Endodermal cell (in vitro differentiated cells): ENCODE results near the gene C4A. TPM values are rescaled to one million over a fixed set of nuclear protein-coding genes. Genes with fewer than 3 reads are reported as not detected.
"Not testable (repeated sequence)": the region's sequence is repeated elsewhere in the genome, so short reads cannot be mapped to it uniquely, and the experiment has no call there.

Experiments used
- DNase-seq: peaks from one replicate; pipeline ENCODE4 v3.0.0-alpha.2; 2017
- H3K27ac ChIP-seq: 2 replicates; pipeline ENCODE4 v1.5.1; 2013; ENCODE audit warnings: mild to moderate bottlenecking, low read depth, low read length, moderate library complexity
- H3K27me3 ChIP-seq: 2 replicates; pipeline ENCODE4 v1.6.1; 2013; ENCODE audit warnings: mild to moderate bottlenecking, low read length, moderate library complexity; ENCODE audit not compliant: insufficient read depth, control insufficient read depth, poor library complexity, severe bottlenecking
- H3K36me3 ChIP-seq: 2 replicates; pipeline ENCODE4 v1.7.0; 2013; ENCODE audit warnings: mild to moderate bottlenecking, low read length, moderate library complexity; ENCODE audit not compliant: control insufficient read depth, insufficient read depth
- H3K4me1 ChIP-seq: one replicate; pipeline ENCODE4 v1.7.0; 2013; ENCODE audit warnings: low read length; ENCODE audit not compliant: control insufficient read depth, insufficient read depth
- H3K4me3 ChIP-seq: 2 replicates; pipeline ENCODE4 v1.5.1; 2013; ENCODE audit warnings: mild to moderate bottlenecking, low read length, moderate library complexity
- H3K9ac ChIP-seq: 2 replicates; pipeline ENCODE4 v1.6.1; 2013; ENCODE audit warnings: mild to moderate bottlenecking, low read length, moderate library complexity; ENCODE audit not compliant: poor library complexity, severe bottlenecking; ENCODE audit errors: extremely low read depth
- H3K9me3 ChIP-seq: 2 replicates; pipeline ENCODE4 v1.6.1; 2013; ENCODE audit warnings: mild to moderate bottlenecking, low read length, moderate library complexity; ENCODE audit not compliant: control insufficient read depth
- H3K27ac Mint-ChIP-seq: 2 replicates; pipeline ENCODE4 v1.8.0; 2020; ENCODE audit warnings: mixed read lengths
- H3K27me3 Mint-ChIP-seq: 2 replicates; pipeline ENCODE4 v1.8.0; 2021; ENCODE audit warnings: mild to moderate bottlenecking, mixed read lengths; ENCODE audit not compliant: insufficient read depth
- H3K36me3 Mint-ChIP-seq: 2 replicates; pipeline ENCODE4 v1.8.0; 2020; ENCODE audit warnings: low read depth, mixed read lengths
- H3K4me1 Mint-ChIP-seq: 2 replicates; pipeline ENCODE4 v1.8.0; 2020; ENCODE audit warnings: mixed read lengths
- H3K4me3 Mint-ChIP-seq: 2 replicates; pipeline ENCODE4 v1.8.0; 2020; ENCODE audit warnings: mild to moderate bottlenecking, moderate library complexity, mixed read lengths
- H3K9me3 Mint-ChIP-seq: 2 replicates; pipeline ENCODE4 v1.8.0; 2020; ENCODE audit warnings: mild to moderate bottlenecking, mixed read lengths
- WGBS, 2 experiments: methylation state at CpG; one replicate each; pipeline versions ENCODE4 v1.1.5 to v1.1.7; 2013; ENCODE audit warnings: missing lambda C conversion rate in 2 of 2, mixed read lengths in 1 of 2; ENCODE audit not compliant: insufficient coverage in 1 of 2, insufficient read length in 1 of 2; 5-methylcytosine and 5-hydroxymethylcytosine counted together
- microRNA-seq: library from miRNA; unstranded; fragments of <30 nt; microRNA quantifications from one replicate; pipeline ENCODE4 v1.2.0, GENCODE V29; 2020; ENCODE audit warnings: borderline microRNAs expressed
- total RNA-seq, 2 donors: library from RNA; stranded (reverse); fragmentation: NEBNext Ultra II Directional in 1 of 2; extraction: Animal tissue kit (Norgen Biotek cat#: 25700) in 1 of 2; gene quantifications; 2 replicates in 1 of 2; 3 replicates in 1 of 2; pipeline ENCODE4 v1.2.1, GENCODE V29; 2021
- TF ChIP-seq, protein P1 (sequence below): fragments of 200-600 bp; sonication (generic); conservative IDR thresholded peaks from 2 replicates; pipeline ENCODE4 v1.5.0; 2021; ENCODE audit warnings: antibody characterized with exemption, mild to moderate bottlenecking

Gene C4A
- total RNA-seq, 2 donors from 2014 or later = 4.5 to 6.2 TPM

DNA sequence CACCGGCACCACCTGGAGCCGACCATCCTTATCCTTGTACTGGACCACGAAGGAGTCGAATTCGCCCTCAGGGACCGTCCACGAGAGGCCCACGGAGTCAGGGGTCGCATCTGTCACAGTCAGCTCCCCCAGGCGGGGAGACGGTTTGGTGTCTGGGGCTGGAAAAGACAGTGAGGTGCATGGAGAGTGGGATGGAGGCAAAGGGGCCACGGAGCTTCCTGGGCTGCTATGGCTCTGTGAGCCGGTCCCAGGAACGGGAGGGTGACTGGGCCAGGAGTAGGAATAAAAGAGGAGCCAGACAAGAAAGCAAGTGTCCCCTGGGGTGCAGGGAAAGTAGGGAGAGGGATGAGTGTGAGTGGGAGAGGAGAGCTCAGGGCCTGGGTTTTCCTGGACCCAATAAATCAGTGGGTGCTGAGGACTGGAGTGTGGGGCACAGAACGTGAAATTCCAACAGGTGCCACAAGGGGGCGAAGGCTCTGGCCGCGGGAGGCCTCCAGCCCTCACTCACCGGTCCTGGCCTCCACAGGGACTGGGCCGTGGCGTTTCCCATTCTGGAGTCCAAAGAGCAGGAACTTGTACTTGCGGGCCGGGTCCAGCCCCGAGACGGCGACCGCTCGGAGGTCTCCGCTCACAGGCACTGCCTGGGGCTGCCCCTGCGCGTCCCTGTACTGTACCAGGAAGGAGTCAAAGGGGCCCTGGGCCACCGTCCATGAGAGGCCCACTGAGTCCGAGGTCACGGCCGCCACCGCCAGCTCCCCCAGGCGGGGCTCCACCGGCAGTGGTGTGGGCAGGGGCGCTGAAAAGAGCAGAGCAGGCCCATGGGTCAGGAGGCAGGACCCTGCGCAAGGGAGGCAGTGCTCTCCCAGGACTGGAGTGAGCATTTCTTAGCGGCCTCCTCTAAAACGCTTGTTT, 66.3 kb downstream of the C4A start:
- no peak overlapping the region for H3K27ac ChIP-seq
- WGBS, 2 experiments = 74% methylated on average over 40 to 42 of the region's 42 CpGs

DNA sequence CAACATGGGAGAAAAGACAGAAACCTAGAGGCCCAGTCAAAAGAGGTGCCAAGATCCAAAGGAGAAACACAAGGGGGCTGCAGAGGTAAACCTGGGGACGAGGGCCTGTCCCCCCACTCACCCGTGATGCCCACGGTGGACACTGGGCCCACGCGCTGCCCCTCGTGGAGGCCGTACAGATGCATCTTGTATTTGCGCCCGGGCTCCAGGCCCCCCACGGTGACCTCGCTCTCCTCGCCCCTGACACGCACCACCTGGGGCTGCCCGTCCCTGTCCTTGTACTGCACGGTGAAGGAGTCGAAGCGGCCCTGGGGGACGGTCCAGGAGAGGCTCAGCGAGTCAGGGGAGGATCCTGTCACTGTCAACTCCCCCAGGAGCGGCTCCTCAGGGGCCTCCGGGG, 67.3 kb downstream of the C4A start:
- not testable (repeated sequence) for H3K4me3 ChIP-seq, H3K9ac ChIP-seq, H3K4me1 ChIP-seq, H3K9me3 Mint-ChIP-seq, H3K27ac Mint-ChIP-seq, H3K4me3 Mint-ChIP-seq, H3K27me3 ChIP-seq, H3K9me3 ChIP-seq, H3K36me3 Mint-ChIP-seq, H3K27me3 Mint-ChIP-seq, H3K36me3 ChIP-seq, H3K27ac ChIP-seq, H3K4me1 Mint-ChIP-seq, DNase-seq
- WGBS, 2 experiments = 89 to 100% methylated on average over 2 to 21 of the region's 21 CpGs

More for the DNA sequence above, 66.3 kb downstream of the C4A start:
- Mint-ChIP-seq H3K27ac (no peak overlapping the region), H3K4me1 (no peaks in the 10 kb centered on the region), H3K4me3 (no peak overlapping the region), H3K36me3 (no peaks in the 10 kb centered on the region), H3K9me3 (no peaks in the 10 kb centered on the region), H3K27me3 (no peaks in the 10 kb centered on the region)
- H3K27me3 ChIP-seq = no peaks in the 10 kb centered on the region
- TF ChIP-seq, protein P1, sequence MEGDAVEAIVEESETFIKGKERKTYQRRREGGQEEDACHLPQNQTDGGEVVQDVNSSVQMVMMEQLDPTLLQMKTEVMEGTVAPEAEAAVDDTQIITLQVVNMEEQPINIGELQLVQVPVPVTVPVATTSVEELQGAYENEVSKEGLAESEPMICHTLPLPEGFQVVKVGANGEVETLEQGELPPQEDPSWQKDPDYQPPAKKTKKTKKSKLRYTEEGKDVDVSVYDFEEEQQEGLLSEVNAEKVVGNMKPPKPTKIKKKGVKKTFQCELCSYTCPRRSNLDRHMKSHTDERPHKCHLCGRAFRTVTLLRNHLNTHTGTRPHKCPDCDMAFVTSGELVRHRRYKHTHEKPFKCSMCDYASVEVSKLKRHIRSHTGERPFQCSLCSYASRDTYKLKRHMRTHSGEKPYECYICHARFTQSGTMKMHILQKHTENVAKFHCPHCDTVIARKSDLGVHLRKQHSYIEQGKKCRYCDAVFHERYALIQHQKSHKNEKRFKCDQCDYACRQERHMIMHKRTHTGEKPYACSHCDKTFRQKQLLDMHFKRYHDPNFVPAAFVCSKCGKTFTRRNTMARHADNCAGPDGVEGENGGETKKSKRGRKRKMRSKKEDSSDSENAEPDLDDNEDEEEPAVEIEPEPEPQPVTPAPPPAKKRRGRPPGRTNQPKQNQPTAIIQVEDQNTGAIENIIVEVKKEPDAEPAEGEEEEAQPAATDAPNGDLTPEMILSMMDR = peak; percentile 90
- H3K36me3 ChIP-seq = no peaks in the 10 kb centered on the region
- peak; percentile 93 for DNase-seq
- H3K9ac ChIP-seq = no peak overlapping the region
- no peaks in the 10 kb centered on the region for H3K4me1 ChIP-seq
- H3K4me3 ChIP-seq = no peak overlapping the region
- H3K9me3 ChIP-seq = no peaks in the 10 kb centered on the region

DNA sequence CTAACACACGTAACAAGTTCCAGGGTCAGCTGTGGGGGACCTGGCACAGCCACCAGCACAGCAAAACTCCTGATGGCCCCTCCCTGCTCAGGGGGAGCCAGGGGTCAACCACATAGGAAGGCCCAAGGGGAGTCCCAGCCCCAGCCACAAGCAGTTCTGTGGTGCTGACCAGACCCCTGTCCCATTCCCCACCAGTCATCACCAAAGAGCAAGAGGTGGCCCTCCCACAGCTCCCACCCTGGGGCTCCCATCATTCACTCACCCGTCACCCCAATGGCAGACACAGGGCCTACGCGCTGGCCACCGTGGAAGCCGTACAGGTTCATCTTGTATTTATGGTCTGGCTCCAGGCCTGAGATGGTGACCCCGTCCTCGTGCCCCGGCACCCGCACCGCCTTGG, 67.9 kb downstream of the C4A start:
- H3K4me1 ChIP-seq, H3K9me3 Mint-ChIP-seq, H3K4me3 ChIP-seq, H3K9me3 ChIP-seq, H3K27ac Mint-ChIP-seq, H3K27me3 ChIP-seq, H3K27ac ChIP-seq, H3K27me3 Mint-ChIP-seq, H3K4me3 Mint-ChIP-seq, H3K4me1 Mint-ChIP-seq, H3K36me3 Mint-ChIP-seq, DNase-seq, H3K36me3 ChIP-seq, H3K9ac ChIP-seq: not testable (repeated sequence)
- 89 to 98% methylated on average over 1 to 6 of the region's 11 CpGs for WGBS, 2 experiments

DNA sequence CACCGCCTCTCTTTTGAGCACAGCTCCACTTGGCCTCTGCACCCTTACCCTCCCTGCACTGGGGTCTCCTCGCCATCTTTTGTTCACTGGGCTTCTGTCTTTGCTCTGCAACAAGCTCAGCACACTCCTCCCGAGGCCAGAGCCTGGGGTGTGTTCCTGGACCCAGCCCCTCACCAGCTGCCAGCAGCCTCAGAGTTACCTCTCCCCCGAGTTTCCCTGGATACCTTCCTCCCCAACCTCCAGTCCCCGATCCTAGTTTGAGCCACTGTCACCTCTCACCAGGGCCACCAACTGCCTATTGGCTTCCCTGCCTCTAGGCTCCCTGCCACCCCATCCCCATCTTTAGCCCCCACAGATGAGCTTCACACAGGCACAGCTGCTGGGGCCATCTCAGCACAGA, 68.7 kb downstream of the C4A start:
- Histone ChIP-seq H3K4me1 (no peaks in the 10 kb centered on the region), H3K9me3 (no peaks in the 10 kb centered on the region), H3K27me3 (no peaks in the 10 kb centered on the region), H3K27ac (no peak overlapping the region), H3K36me3 (no peaks in the 10 kb centered on the region), H3K4me3 (no peak overlapping the region), H3K9ac (no peak overlapping the region)
- H3K36me3 Mint-ChIP-seq = no peaks in the 10 kb centered on the region
- no peak for DNase-seq
- H3K4me1 Mint-ChIP-seq = no peaks in the 10 kb centered on the region
- no peak overlapping the region for H3K27ac Mint-ChIP-seq
- TF ChIP-seq, protein P1 = no peak
- no peak overlapping the region for H3K4me3 Mint-ChIP-seq
- WGBS, 2 experiments = 84 to 92% methylated on average over 2 to 5 of the region's 5 CpGs
- peaks cover 3% of the 10 kb centered on the region for H3K27me3 Mint-ChIP-seq
- H3K9me3 Mint-ChIP-seq = no peaks in the 10 kb centered on the region

Small RNA genes lying within 50 kb of the gene (microRNA-seq; reads per million reads assigned to microRNA genes)
- not detected for gene MIR1236

Other genes with a start within 250 kb of the C4A start
- gene CLIC1, start 245.5 kb upstream of the C4A start, total RNA-seq = 100 to 1,000 TPM; 289 to 380 TPM
- gene MSH5, start 242.1 kb upstream of the C4A start, total RNA-seq = 10 to 100 TPM; 35.7 to 57.2 TPM
- 1 to 10 TPM; 7.9 to 8.4 TPM for gene SAPCD1, start 219.4 kb upstream of the C4A start, total RNA-seq
- under 1 TPM; 0.64 to 0.95 TPM for gene VWA7, start 204.7 kb upstream of the C4A start, total RNA-seq
- 10 to 100 TPM; 81.4 to 83.1 TPM for gene VARS1, start 186.3 kb upstream of the C4A start, total RNA-seq
- 100 to 1,000 TPM; 106 to 119 TPM for gene LSM2, start 175.1 kb upstream of the C4A start, total RNA-seq
- gene HSPA1L, start 166.8 kb upstream of the C4A start, total RNA-seq = 1 to 10 TPM; 1.2 to 1.5 TPM
- gene HSPA1A, start 166.5 kb upstream of the C4A start, total RNA-seq = 10 to 100 TPM; 53.1 to 62.6 TPM
- 10 to 100 TPM; 61.8 to 83.9 TPM for gene HSPA1B, start 154.3 kb upstream of the C4A start, total RNA-seq
- 10 to 100 TPM; 42.4 to 50.7 TPM for gene NEU1, start 119.2 kb upstream of the C4A start, total RNA-seq
- 1 to 10 TPM; 1.3 to 3.6 TPM for gene SLC44A4, start 103.1 kb upstream of the C4A start, total RNA-seq
- gene EHMT2, start 84.4 kb upstream of the C4A start, total RNA-seq = 100 to 1,000 TPM; 113 to 121 TPM
- gene ZBTB12, start 80.0 kb upstream of the C4A start, total RNA-seq = 10 to 100 TPM; 25.4 to 29.9 TPM
- 1 to 10 TPM in 1 of 2 donors, under 1 TPM in 1; 0.29 to 1.0 TPM for gene C2, start 54.3 kb upstream of the C4A start, total RNA-seq
- gene CFB, start 36.0 kb upstream of the C4A start, total RNA-seq = under 1 TPM; 0.51 to 0.66 TPM
- gene NELFE, start 23.1 kb upstream of the C4A start, total RNA-seq = 100 to 1,000 TPM in 1 of 2 donors, 10 to 100 TPM in 1; 90.3 to 132 TPM
- 100 to 1,000 TPM in 1 of 2 donors, 10 to 100 TPM in 1; 95.8 to 103 TPM for gene SKIC2, start 22.9 kb upstream of the C4A start, total RNA-seq
- 10 to 100 TPM; 19.2 to 22.3 TPM for gene DXO, start 9.9 kb upstream of the C4A start, total RNA-seq
- 1 to 10 TPM; 3.7 to 5.5 TPM for gene C4B, start 32.7 kb downstream of the C4A start, total RNA-seq
- under 1 TPM in 1 of 2 donors, not detected in 1; 0.35 TPM for gene CYP21A2, start 56.4 kb downstream of the C4A start, total RNA-seq
- 1 to 10 TPM; 4.0 to 9.3 TPM for gene TNXB, start 127.3 kb downstream of the C4A start, total RNA-seq
- gene ATF6B, start 146.2 kb downstream of the C4A start, total RNA-seq = 10 to 100 TPM; 54.5 to 60.3 TPM
- 1 to 10 TPM; 9.2 to 9.6 TPM for gene FKBPL, start 148.2 kb downstream of the C4A start, total RNA-seq
- gene PRRT1, start 169.9 kb downstream of the C4A start, total RNA-seq = 1 to 10 TPM; 2.0 to 3.0 TPM
- 10 to 100 TPM; 51.1 to 65.3 TPM for gene PPT2, start 172.1 kb downstream of the C4A start, total RNA-seq
- gene EGFL8, start 182.5 kb downstream of the C4A start, total RNA-seq = 10 to 100 TPM; 27.9 to 39.6 TPM
- gene AGPAT1, start 194.0 kb downstream of the C4A start, total RNA-seq = 100 to 1,000 TPM; 124 to 147 TPM
- 10 to 100 TPM; 68.0 to 71.3 TPM for gene RNF5, start 196.3 kb downstream of the C4A start, total RNA-seq
- gene AGER, start 202.2 kb downstream of the C4A start, total RNA-seq = 10 to 100 TPM; 29.8 to 35.2 TPM
- 100 to 1,000 TPM; 246 to 263 TPM for gene PBX2, start 208.1 kb downstream of the C4A start, total RNA-seq
- gene GPSM3, start 210.6 kb downstream of the C4A start, total RNA-seq = 10 to 100 TPM; 12.9 to 25.0 TPM
- 1 to 10 TPM; 2.1 to 2.5 TPM for gene NOTCH4, start 242.0 kb downstream of the C4A start, total RNA-seq